ENCODE measurements around the gene OR10G2. TPM values are rescaled to one million over a fixed set of nuclear protein-coding genes. Genes with fewer than 3 reads are reported as not detected.

Gene OR10G2
- total RNA-seq, 1 experiment from 2014 or later: not detected

GRCh38 chr14:21652209-21652808 lies 17.6 kb upstream of the OR10G2 start:
- POLR2A ChIA-PET: no interaction called here
- Mint-ChIP-seq H3K4me1 (peaks cover 11% of the 10 kb centered on the region; the same call in 1 of the 2 replicates), H3K27ac (no peak overlapping the region), H3K4me3 (no peak overlapping the region), H3K9me3 (peaks cover 8% of the 10 kb centered on the region; the same call in 1 of the 2 replicates), H3K27me3 (ENCODE audit: low read depth) (no peaks in the 10 kb centered on the region), H3K36me3 (no peaks in the 10 kb centered on the region)
- CTCF ChIA-PET: interaction anchor here (0.8 to 1.3 kb wide), 5 partner anchors 9 to 173 kb away, joined by 3 to 12 read pairs (median 5); no protein-coding TSS in a partner anchor
- ATAC-seq: peak; percentile 90
- TF ChIP-seq GTF2I (CRISPR knock-in tag; conservative IDR thresholded peaks at IDR 0.05): no peak
- no peak for TF ChIP-seq HMGXB4 (CRISPR knock-in tag; IDR thresholded peaks at IDR 0.05)
- TF ChIP-seq TP53 (CRISPR knock-in tag; IDR thresholded peaks at IDR 0.05): no peak
- no peak for TF ChIP-seq E2F4 (CRISPR knock-in tag; IDR thresholded peaks at IDR 0.05; ENCODE audit: borderline replicate concordance, low read depth)
- no peak for TF ChIP-seq CDX4 (CRISPR knock-in tag; IDR thresholded peaks at IDR 0.05; ENCODE audit: borderline replicate concordance)
- TF ChIP-seq ZSCAN18 (CRISPR knock-in tag; IDR thresholded peaks at IDR 0.05): no peak
- TF ChIP-seq ATF1 (CRISPR knock-in tag; IDR thresholded peaks at IDR 0.05): no peak
- TF ChIP-seq FOXP1 (CRISPR knock-in tag; IDR thresholded peaks at IDR 0.05; ENCODE audit: borderline replicate concordance): no peak
- no peak for TF ChIP-seq MLX (CRISPR knock-in tag; IDR thresholded peaks at IDR 0.05)
- no peak for TF ChIP-seq SMAD3 (CRISPR knock-in tag; IDR thresholded peaks at IDR 0.05; ENCODE audit: borderline replicate concordance)
- no peak for DNase-seq (ENCODE audit: low spot score)

- H3K9me3 Mint-ChIP-seq: peaks cover 8% of the 10 kb centered on the region; the same call in 1 of the 2 replicates
- TF ChIP-seq PRDM15 (CRISPR knock-in tag; IDR thresholded peaks at IDR 0.05) (no peak), RELA (CRISPR knock-in tag; IDR thresholded peaks at IDR 0.05; ENCODE audit: borderline replicate concordance) (no peak)
- no peak overlapping the region for H3K4me3 Mint-ChIP-seq
- H3K27ac Mint-ChIP-seq: no peak overlapping the region
- CTCF ChIA-PET: interaction anchor here (0.9 to 2.0 kb wide), 2 partner anchors 76 to 101 kb away, joined by 3 to 6 read pairs; no protein-coding TSS in a partner anchor
- peaks cover 23% of the 10 kb centered on the region for H3K4me1 Mint-ChIP-seq
- DNase-seq (ENCODE audit: low spot score) (no peak), ATAC-seq (no peak)
- H3K27me3 Mint-ChIP-seq (ENCODE audit: low read depth): no peaks in the 10 kb centered on the region
- H3K36me3 Mint-ChIP-seq: no peaks in the 10 kb centered on the region
- POLR2A ChIA-PET: no interaction called here
These were observed 12.6 kb upstream of the OR10G2 start for GRCh38 chr14:21647380-21647779.

Data from WTC11 (cell line).